OCI-LY7 (cell line): ENCODE data around the gene B3GALT5. TPM values are rescaled to one million over a fixed set of nuclear protein-coding genes. Genes with fewer than 3 reads are reported as not detected.

ENCODE experiments used
- BruUV-seq: library from RNA; stranded (reverse); fragments of 400-500 nt; replicated peaks from 2 replicates; lab custom pipeline; 2021; lab: Mats Ljungman, UMichigan
- CTCF ChIA-PET: fragments of 300-600 bp; sonication (Branson Sonifier 250); formaldehyde crosslinking; loops from one replicate; lab custom pipeline; 2022; ENCODE audit warnings: antibody characterized with exemption; ENCODE audit not compliant: unreplicated experiment; lab: Charles Lee
- POLR2A ChIA-PET: fragments of 300-600 bp; sonication (Branson Sonifier 250); formaldehyde crosslinking; loops from one replicate; lab custom pipeline; 2022; ENCODE audit warnings: antibody characterized with exemption; lab: Charles Lee
- DNase-seq: peaks from one replicate; pipeline ENCODE4 v3.0.0-alpha.2; 2015; ENCODE audit warnings: low spot score
- H2AFZ ChIP-seq: fragments of 200-600 bp; sonication (generic), shearing (Covaris generic); 2 replicates; pipeline ENCODE4 v1.6.1; 2014; ENCODE audit warnings: mild to moderate bottlenecking, antibody characterized with exemption, low read length, moderate library complexity
- H3K27ac ChIP-seq: fragments of 200-600 bp; sonication (generic); 2 replicates; pipeline ENCODE4 v1.5.1; 2014; ENCODE audit warnings: mixed run types, low read depth, mild to moderate bottlenecking, moderate library complexity, low read length, inconsistent platforms; ENCODE audit not compliant: poor library complexity, severe bottlenecking
- H3K36me3 ChIP-seq: fragments of 200-600 bp; sonication (generic); 2 replicates; pipeline ENCODE4 v1.6.1; 2014; ENCODE audit warnings: mild to moderate bottlenecking, antibody characterized with exemption, low read length, moderate library complexity, mixed read lengths; ENCODE audit not compliant: insufficient read depth
- H3K4me1 ChIP-seq: fragments of 200-600 bp; sonication (generic); 2 replicates; pipeline ENCODE4 v1.5.1; 2014; ENCODE audit warnings: mild to moderate bottlenecking, low read length; ENCODE audit not compliant: insufficient read depth, poor library complexity, severe bottlenecking
- H3K4me2 ChIP-seq: fragments of 200-600 bp; sonication (generic); 2 replicates; pipeline ENCODE4 v1.6.1; 2014; ENCODE audit warnings: mild to moderate bottlenecking, low read length
- H3K4me3 ChIP-seq: fragments of 200-600 bp; sonication (generic); 2 replicates; pipeline ENCODE4 v1.5.1; 2014; ENCODE audit warnings: mild to moderate bottlenecking, low read depth, low read length; ENCODE audit not compliant: poor library complexity, severe bottlenecking
- H3K79me2 ChIP-seq: fragments of 200-600 bp; sonication (generic); 2 replicates; pipeline ENCODE4 v1.6.1; 2016; ENCODE audit warnings: low read depth, mild to moderate bottlenecking, low read length, moderate library complexity, mixed read lengths; ENCODE audit not compliant: insufficient read depth
- H3K9me2 ChIP-seq: fragments of 200-600 bp; sonication (generic); 2 replicates; pipeline ENCODE4 v1.6.1; 2016; ENCODE audit warnings: mild to moderate bottlenecking, low read length, mixed read lengths; ENCODE audit not compliant: insufficient read depth
- H3K9me3 ChIP-seq: fragments of 200-600 bp; sonication (generic); 2 replicates; pipeline ENCODE4 v1.6.1; 2014; ENCODE audit warnings: mild to moderate bottlenecking, mixed run types, low read length, mixed read lengths
- H4K20me1 ChIP-seq: fragments of 200-600 bp; sonication (generic); 2 replicates; pipeline ENCODE4 v1.6.1; 2014; ENCODE audit warnings: mild to moderate bottlenecking, antibody characterized with exemption, low read length, moderate library complexity, mixed read lengths; ENCODE audit not compliant: insufficient read depth
- CTCF ChIP-seq: fragments of 200-600 bp; sonication (generic); conservative IDR thresholded peaks from 2 replicates; pipeline ENCODE4 v1.5.1; 2014; ENCODE audit warnings: mild to moderate bottlenecking, antibody characterized with exemption, low read length, moderate library complexity, mixed read lengths
- EZH2phosphoT487 ChIP-seq: fragments of 200-600 bp; sonication (generic); IDR thresholded peaks from 2 replicates; pipeline ENCODE4 v1.6.1; 2018; ENCODE audit warnings: low read depth, borderline replicate concordance, mild to moderate bottlenecking, mixed run types, antibody characterized with exemption, low read length, moderate library complexity, mixed read lengths
- intact Hi-C: fragments of 100-400 bp; cut with micrococcal nuclease; formaldehyde crosslinking; loops from one replicate; pipeline ENCODE4 v1.10.0; 2022; ENCODE audit not compliant: unreplicated experiment
- total RNA-seq, 2 experiments: library from RNA; depleted of rRNA in 1 of 2; stranded (reverse); fragments of >200 nt in 1 of 2; shearing (Covaris generic) in 1 of 2; gene quantifications; 2 replicates each; pipeline ENCODE4 v1.2.3, GENCODE V29; 2014 to 2022

The B3GALT5 gene
- total RNA-seq, 2 experiments from 2014 or later = not detected

- no peak overlapping the region for H2AFZ ChIP-seq
- POLR2A ChIA-PET = no interaction called here
- CTCF ChIA-PET = no interaction called here
- no peaks in the 10 kb centered on the region for H3K79me2 ChIP-seq
- no TSS peak for BruUV-seq
- H3K36me3 ChIP-seq = no peaks in the 10 kb centered on the region
- peaks cover 3% of the 10 kb centered on the region for H3K4me1 ChIP-seq
- no peak for DNase-seq
- no peak for TF ChIP-seq CTCF
- TF ChIP-seq EZH2phosphoT487 = no peak
- no peaks in the 10 kb centered on the region for H3K9me2 ChIP-seq
- H4K20me1 ChIP-seq = no peaks in the 10 kb centered on the region
- H3K9me3 ChIP-seq = no peaks in the 10 kb centered on the region
- H3K4me3 ChIP-seq = no peak overlapping the region
- H3K27ac ChIP-seq = no peak overlapping the region
- H3K4me2 ChIP-seq = no peak overlapping the region
- intact Hi-C loops = no loop called here
Observed at GRCh38 chr21:39601187-39601928, 11.4 kb upstream of the B3GALT5 start.

- Histone ChIP-seq H3K36me3 (no peaks in the 10 kb centered on the region), H3K9me2 (no peaks in the 10 kb centered on the region), H2AFZ (no peak overlapping the region), H3K4me3 (no peak overlapping the region), H3K9me3 (no peaks in the 10 kb centered on the region), H4K20me1 (no peaks in the 10 kb centered on the region), H3K79me2 (no peaks in the 10 kb centered on the region), H3K27ac (no peak overlapping the region), H3K4me2 (no peak overlapping the region), H3K4me1 (peaks cover 3% of the 10 kb centered on the region)
- ChIA-PET CTCF (no interaction called here), POLR2A (no interaction called here)
- DNase-seq = no peak
- intact Hi-C loops = no loop called here
- TF ChIP-seq EZH2phosphoT487 = no peak
- no peak for TF ChIP-seq CTCF
- no TSS peak for BruUV-seq
Observed at GRCh38 chr21:39602076-39602689, 10.6 kb upstream of the B3GALT5 start.

GRCh38 chr21:39602793-39603192, 9.9 kb upstream of the B3GALT5 start:
- H3K4me2 ChIP-seq = no peak overlapping the region
- CTCF ChIA-PET = no interaction called here
- H3K36me3 ChIP-seq = no peaks in the 10 kb centered on the region
- no peaks in the 10 kb centered on the region for H4K20me1 ChIP-seq
- no TSS peak for BruUV-seq
- no peak overlapping the region for H3K27ac ChIP-seq
- no peaks in the 10 kb centered on the region for H3K9me2 ChIP-seq
- no peak for DNase-seq
- no peaks in the 10 kb centered on the region for H3K9me3 ChIP-seq
- H3K4me3 ChIP-seq = no peak overlapping the region
- no peaks in the 10 kb centered on the region for H3K79me2 ChIP-seq
- intact Hi-C loops = no loop called here
- POLR2A ChIA-PET = interaction anchor here (0.6 kb wide), 1 partner anchor 1218 kb away, joined by 3 read pairs; no protein-coding TSS in a partner anchor
- no peak for TF ChIP-seq CTCF
- H3K4me1 ChIP-seq = peaks cover 2% of the 10 kb centered on the region
- no peak overlapping the region for H2AFZ ChIP-seq
